ENCODE data around the gene CAPN8.

The CAPN8 gene

DNA sequence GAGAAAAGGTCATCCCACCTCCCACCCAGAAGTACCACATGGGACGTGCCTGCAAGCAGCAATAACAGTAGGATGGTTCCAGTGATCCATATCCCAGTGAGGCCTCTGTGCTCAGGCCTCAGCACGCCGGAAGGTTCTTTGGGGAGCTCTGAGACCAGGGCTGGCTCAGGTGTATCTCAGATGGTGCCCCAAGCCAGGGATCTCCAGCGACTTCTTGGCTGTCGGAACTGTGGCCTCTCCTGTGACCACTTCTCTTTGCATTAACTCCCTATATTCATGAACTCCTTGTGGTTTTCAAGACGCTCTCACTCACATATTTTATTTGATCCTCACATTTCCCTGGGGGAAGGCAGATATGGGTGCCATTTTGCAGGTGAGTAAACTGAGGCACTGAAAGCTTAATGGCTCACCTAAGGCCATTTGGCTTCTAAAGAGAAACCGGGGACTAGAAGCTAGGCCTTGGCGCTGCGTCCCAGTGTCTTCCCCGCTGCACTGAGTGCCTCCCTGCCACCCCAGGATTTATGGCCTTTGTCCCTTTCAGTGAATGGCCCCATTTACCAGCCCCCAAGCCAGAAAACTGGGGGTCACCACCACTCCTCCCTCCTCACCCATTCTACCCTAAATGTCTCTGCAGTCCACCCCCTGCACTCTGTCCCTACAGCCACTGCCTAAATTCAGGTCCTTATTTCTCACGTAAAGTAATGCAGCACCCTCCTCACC, 170.4 kb downstream of the CAPN8 start:
- no peak for TF ChIP-seq GATA2 (IDR thresholded peaks at IDR 0.05; ENCODE audit: low read depth, low read length)

GRCh38 chr1:223492044-223492443, 173.5 kb downstream of the CAPN8 start:
- TF ChIP-seq GATA2 (IDR thresholded peaks at IDR 0.05; ENCODE audit: low read depth, low read length) (no peak), GATA3 (IDR thresholded peaks at IDR 0.05; ENCODE audit: low read depth, low read length) (no peak)
